Neural progenitor cell (in vitro differentiated cells): ENCODE data around the gene TBC1D10A.

Experiments used
- EZH2phosphoT487 ChIP-seq: fragments of 200-600 bp; sonication (generic); IDR thresholded peaks from 2 replicates; pipeline ENCODE4 v1.6.1; 2017; ENCODE audit warnings: antibody characterized with exemption
- TF ChIP-seq, protein P1 (sequence below): fragments of 200-600 bp; sonication (generic); IDR thresholded peaks from 2 replicates; pipeline ENCODE4 v1.5.1; 2017; ENCODE audit warnings: antibody characterized with exemption, mild to moderate bottlenecking

DNA sequence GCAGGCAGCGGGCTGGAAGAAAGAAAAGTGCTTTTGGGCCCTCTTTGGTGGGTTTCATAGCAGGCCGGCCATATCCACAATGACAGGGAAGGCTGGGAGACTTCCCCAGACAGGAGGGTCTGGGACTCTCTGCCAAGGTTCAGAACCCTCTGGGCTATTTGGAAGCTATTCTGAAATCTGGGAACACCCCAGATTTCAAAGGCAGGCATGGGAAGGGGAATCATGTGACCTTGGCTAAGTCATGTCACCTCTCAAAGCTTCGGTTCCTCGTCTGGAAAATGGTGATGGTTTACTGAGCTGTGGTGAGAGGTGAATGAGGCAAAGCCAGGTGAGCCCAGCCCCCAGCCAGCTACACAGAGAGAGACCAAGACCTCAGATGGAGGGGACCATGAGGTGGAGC is 42.1 kb downstream of the TBC1D10A start:
- TF ChIP-seq EZH2phosphoT487, result no peak
- TF ChIP-seq, protein P1, sequence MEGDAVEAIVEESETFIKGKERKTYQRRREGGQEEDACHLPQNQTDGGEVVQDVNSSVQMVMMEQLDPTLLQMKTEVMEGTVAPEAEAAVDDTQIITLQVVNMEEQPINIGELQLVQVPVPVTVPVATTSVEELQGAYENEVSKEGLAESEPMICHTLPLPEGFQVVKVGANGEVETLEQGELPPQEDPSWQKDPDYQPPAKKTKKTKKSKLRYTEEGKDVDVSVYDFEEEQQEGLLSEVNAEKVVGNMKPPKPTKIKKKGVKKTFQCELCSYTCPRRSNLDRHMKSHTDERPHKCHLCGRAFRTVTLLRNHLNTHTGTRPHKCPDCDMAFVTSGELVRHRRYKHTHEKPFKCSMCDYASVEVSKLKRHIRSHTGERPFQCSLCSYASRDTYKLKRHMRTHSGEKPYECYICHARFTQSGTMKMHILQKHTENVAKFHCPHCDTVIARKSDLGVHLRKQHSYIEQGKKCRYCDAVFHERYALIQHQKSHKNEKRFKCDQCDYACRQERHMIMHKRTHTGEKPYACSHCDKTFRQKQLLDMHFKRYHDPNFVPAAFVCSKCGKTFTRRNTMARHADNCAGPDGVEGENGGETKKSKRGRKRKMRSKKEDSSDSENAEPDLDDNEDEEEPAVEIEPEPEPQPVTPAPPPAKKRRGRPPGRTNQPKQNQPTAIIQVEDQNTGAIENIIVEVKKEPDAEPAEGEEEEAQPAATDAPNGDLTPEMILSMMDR, result no peak
